Measurements from ENCODE around the gene MEIS1. TPM values are rescaled to one million over a fixed set of nuclear protein-coding genes. Genes with fewer than 3 reads are reported as not detected.

The MEIS1 gene
- total and polyA plus RNA-seq, 8 donors = 4.8 to 172 (median 38.5) TPM

- H3K9me3 ChIP-seq = no peaks in the 10 kb centered on the region
- H3K36me3 ChIP-seq = no peaks in the 10 kb centered on the region
- peaks cover 0 to 5% (median 0%) of the 10 kb centered on the region in 4 donors for H3K4me1 ChIP-seq
- DNase-seq = no peak
- H3K27ac ChIP-seq = no peak overlapping the region
- peak in 1 of 3 donors; percentile 42 for TF ChIP-seq POLR2AphosphoS5 (IDR thresholded peaks at IDR 0.05)
- TF ChIP-seq POLR2A (IDR thresholded peaks at IDR 0.05) = no peak
- no peak overlapping the region for H3K4me3 ChIP-seq
- intact Hi-C loops (cut with DNase I; ENCODE audit: low total_unique reads) = no loop called here
- no peaks in the 10 kb centered on the region for H3K27me3 ChIP-seq
- 41 to 58% (median 45%) methylated on average over 2 of the region's 2 CpGs for WGBS, 5 donors
Observed at GRCh38 chr2:66595556-66595955, 160.6 kb downstream of the MEIS1 start.

DNA sequence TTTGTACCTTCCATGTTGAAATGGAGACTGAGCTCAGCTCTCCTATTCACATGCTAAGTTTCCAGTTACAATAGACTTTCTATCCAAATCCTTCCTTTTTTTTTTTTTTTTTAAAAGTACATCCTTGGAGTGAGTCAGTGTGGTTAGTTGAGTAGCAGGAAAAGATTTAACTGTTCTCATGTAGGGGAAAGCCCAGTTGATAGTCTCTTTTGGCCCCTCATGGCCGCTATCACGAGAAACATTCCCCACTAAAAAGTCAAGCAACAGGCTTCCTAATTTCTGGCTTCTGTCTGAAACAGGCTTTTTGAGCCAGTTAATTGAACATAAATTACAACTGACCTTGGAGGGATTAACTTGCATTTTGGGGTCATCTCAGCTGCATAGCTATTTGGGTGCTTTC is 161.3 kb downstream of the MEIS1 start:
- no peaks in the 10 kb centered on the region for H3K27me3 ChIP-seq
- peak overlapping the region in 2 of 5 donors; percentile 29 to 51 for H3K27ac ChIP-seq
- peaks cover 0 to 5% (median 0%) of the 10 kb centered on the region in 4 donors for H3K4me1 ChIP-seq
- H3K36me3 ChIP-seq = no peaks in the 10 kb centered on the region
- H3K9me3 ChIP-seq = no peaks in the 10 kb centered on the region
- TF ChIP-seq POLR2A (IDR thresholded peaks at IDR 0.05) = no peak
- TF ChIP-seq, protein P1, sequence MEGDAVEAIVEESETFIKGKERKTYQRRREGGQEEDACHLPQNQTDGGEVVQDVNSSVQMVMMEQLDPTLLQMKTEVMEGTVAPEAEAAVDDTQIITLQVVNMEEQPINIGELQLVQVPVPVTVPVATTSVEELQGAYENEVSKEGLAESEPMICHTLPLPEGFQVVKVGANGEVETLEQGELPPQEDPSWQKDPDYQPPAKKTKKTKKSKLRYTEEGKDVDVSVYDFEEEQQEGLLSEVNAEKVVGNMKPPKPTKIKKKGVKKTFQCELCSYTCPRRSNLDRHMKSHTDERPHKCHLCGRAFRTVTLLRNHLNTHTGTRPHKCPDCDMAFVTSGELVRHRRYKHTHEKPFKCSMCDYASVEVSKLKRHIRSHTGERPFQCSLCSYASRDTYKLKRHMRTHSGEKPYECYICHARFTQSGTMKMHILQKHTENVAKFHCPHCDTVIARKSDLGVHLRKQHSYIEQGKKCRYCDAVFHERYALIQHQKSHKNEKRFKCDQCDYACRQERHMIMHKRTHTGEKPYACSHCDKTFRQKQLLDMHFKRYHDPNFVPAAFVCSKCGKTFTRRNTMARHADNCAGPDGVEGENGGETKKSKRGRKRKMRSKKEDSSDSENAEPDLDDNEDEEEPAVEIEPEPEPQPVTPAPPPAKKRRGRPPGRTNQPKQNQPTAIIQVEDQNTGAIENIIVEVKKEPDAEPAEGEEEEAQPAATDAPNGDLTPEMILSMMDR (IDR thresholded peaks at IDR 0.05) = no peak
- peak in 1 of 2 donors; percentile 17 for DNase-seq
- WGBS, 5 donors = 73 to 97% (median 90%) methylated on average over 2 of the region's 2 CpGs
- H3K4me3 ChIP-seq = no peak overlapping the region
- intact Hi-C loops (cut with DNase I; ENCODE audit: low total_unique reads) = no loop called here

DNA sequence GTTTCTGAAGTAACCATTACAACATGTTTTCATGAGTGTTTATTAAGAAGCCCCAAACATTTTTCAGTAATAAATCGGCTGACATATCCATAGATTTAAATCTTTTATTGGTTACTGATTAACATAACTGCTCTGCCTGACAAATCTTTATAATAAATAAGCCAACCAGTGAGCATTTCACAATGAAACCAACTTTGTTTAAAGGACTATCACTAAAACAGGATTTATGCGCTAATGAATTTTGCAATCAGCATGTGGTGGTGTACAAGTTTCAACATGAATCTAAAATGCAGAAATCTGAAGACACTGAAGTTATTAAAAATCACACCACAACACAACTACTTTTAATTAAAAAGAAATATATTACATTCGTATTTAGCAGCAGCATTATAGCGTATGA is 166.7 kb downstream of the MEIS1 start:
- Histone ChIP-seq H3K27me3 (no peaks in the 10 kb centered on the region), H3K4me1 (peaks cover 0 to under 1% (median 0%) of the 10 kb centered on the region in 4 donors), H3K36me3 (no peaks in the 10 kb centered on the region), H3K9me3 (no peaks in the 10 kb centered on the region), H3K27ac (no peak overlapping the region), H3K4me3 (no peak overlapping the region)
- WGBS, 5 donors = 50 to 67% (median 65%) methylated on average over 4 of the region's 4 CpGs
- no peak for DNase-seq
- TF ChIP-seq POLR2A (IDR thresholded peaks at IDR 0.05) (no peak), EP300 (IDR thresholded peaks at IDR 0.05) (no peak), POLR2AphosphoS5 (IDR thresholded peaks at IDR 0.05) (no peak)
- TF ChIP-seq, protein P1 (IDR thresholded peaks at IDR 0.05) = no peak
- intact Hi-C loops (cut with DNase I; ENCODE audit: low total_unique reads) = no loop called here

DNA sequence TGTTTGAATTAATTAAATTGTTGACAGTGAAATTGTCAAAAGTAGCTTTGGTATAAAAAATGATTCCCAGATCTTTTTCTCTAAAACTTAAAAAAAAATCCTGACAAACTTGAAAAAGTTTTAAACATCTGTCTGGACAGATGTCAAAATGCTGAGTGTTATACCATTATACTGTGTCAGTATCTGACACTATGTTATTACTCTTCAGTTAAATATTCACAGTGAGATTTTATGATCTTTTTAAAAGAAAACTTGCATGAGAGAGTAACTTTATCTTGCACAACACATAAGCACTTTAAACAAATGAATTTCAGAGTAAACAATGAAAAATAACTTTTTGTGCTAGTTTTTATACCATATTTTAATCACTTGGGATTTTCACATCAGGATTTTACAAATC is 167.4 kb downstream of the MEIS1 start:
- H3K9me3 ChIP-seq = no peaks in the 10 kb centered on the region
- no peaks in the 10 kb centered on the region for H3K36me3 ChIP-seq
- no peak for DNase-seq
- no peaks in the 10 kb centered on the region for H3K4me1 ChIP-seq
- TF ChIP-seq POLR2A (IDR thresholded peaks at IDR 0.05) = no peak
- TF ChIP-seq, protein P1 (IDR thresholded peaks at IDR 0.05) = no peak
- TF ChIP-seq EP300 (IDR thresholded peaks at IDR 0.05) = no peak
- no peak for TF ChIP-seq POLR2AphosphoS5 (IDR thresholded peaks at IDR 0.05)
- H3K27me3 ChIP-seq = no peaks in the 10 kb centered on the region
- no peak overlapping the region for H3K27ac ChIP-seq
- intact Hi-C loops (cut with DNase I; ENCODE audit: low total_unique reads) = no loop called here
- H3K4me3 ChIP-seq = no peak overlapping the region

DNA sequence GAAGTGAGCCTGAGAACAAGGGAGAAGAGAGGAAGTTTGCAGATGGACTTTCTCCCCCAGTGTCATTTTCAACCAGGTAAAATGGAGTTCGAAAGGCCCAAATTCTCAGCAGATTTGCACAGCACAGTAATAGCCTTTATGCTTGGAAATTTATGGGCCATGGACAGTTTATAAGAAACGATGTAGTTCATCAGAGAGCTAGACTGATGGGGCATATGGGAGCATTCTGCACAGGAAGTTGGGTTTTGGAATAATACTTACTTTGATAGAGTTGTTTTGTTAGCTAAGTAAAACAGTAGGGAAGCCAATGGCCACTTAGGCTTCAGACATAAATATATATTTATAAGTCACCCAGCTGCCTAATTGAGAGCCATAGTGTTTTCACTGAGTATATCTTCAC is 169.4 kb downstream of the MEIS1 start:
- no peak for DNase-seq
- WGBS, 5 donors = 65 to 77% (median 69%) methylated on average over 2 of the region's 2 CpGs
- intact Hi-C loops (cut with DNase I; ENCODE audit: low total_unique reads) = no loop called here
- Histone ChIP-seq H3K9me3 (no peaks in the 10 kb centered on the region), H3K4me1 (no peaks in the 10 kb centered on the region), H3K27ac (no peak overlapping the region), H3K36me3 (no peaks in the 10 kb centered on the region), H3K4me3 (no peak overlapping the region), H3K27me3 (no peaks in the 10 kb centered on the region)
- TF ChIP-seq POLR2A (IDR thresholded peaks at IDR 0.05) (no peak), POLR2AphosphoS5 (IDR thresholded peaks at IDR 0.05) (no peak), EP300 (IDR thresholded peaks at IDR 0.05) (no peak)
- TF ChIP-seq, protein P1 (IDR thresholded peaks at IDR 0.05) = no peak

Measured in stomach (tissue), 9 donors.